ENCODE measurements around the gene UROD.
"Not testable (repeated sequence)": the region's sequence is repeated elsewhere in the genome, so short reads cannot be mapped to it uniquely, and the experiment has no call there.

Gene UROD

GRCh38 chr1:45001011-45001481, 11.0 kb upstream of the UROD start:
- H3K27me3 ChIP-seq (ENCODE audit: low read depth, low read length): no peaks in the 10 kb centered on the region
- H3K4me1 ChIP-seq (ENCODE audit: low read length): peaks cover 6% of the 10 kb centered on the region
- H3K9me3 ChIP-seq (ENCODE audit: insufficient read depth, low read length): no peaks in the 10 kb centered on the region
- H2AFZ ChIP-seq (ENCODE audit: low read depth, low read length): no peak overlapping the region
- H3K36me3 ChIP-seq (replicated peaks; ENCODE audit: low read depth, low read length): no peaks in the 10 kb centered on the region
- H4K20me1 ChIP-seq (ENCODE audit: insufficient read depth, low read length): no peaks in the 10 kb centered on the region
- no peak for TF ChIP-seq EZH2phosphoT487 (IDR thresholded peaks at IDR 0.05; ENCODE audit: low read depth)
- TF ChIP-seq CTCF (IDR thresholded peaks at IDR 0.05; ENCODE audit: low read depth, low read length): no peak
- no peaks in the 10 kb centered on the region for H3K79me2 ChIP-seq (ENCODE audit: low read length)
- no peak overlapping the region for H3K4me2 ChIP-seq (ENCODE audit: low read length)
- H3K4me3 ChIP-seq (ENCODE audit: low read length): no peak overlapping the region
- H3K27ac ChIP-seq (ENCODE audit: low read length): no peak overlapping the region
- H3K9ac ChIP-seq (ENCODE audit: low read length): no peak overlapping the region

DNA sequence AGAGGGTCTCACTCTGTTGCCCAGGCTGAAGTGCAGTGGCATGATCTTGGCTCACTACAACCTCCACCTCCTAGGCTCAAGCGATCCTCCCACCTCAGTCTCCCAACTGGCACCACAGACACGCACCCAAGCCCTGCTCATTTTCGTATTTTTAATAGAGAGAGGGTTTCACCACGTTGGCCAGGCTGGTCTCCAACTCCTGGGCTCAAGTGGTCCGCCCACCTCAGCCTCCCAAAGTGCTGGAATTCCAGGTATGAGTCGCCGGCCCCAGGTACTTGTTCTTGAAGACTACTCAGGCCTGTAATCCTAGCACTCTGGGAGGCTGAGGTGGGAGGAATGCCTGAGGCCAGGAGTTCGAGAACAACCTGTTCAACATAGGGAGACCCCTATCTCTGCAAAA, 10.5 kb upstream of the UROD start:
- H3K4me3 ChIP-seq (ENCODE audit: low read length); H3K27ac ChIP-seq (ENCODE audit: low read length); H4K20me1 ChIP-seq (ENCODE audit: insufficient read depth, low read length); H2AFZ ChIP-seq (ENCODE audit: low read depth, low read length); H3K9me3 ChIP-seq (ENCODE audit: insufficient read depth, low read length); H3K79me2 ChIP-seq (ENCODE audit: low read length); H3K4me1 ChIP-seq (ENCODE audit: low read length); H3K4me2 ChIP-seq (ENCODE audit: low read length); H3K9ac ChIP-seq (ENCODE audit: low read length); H3K36me3 ChIP-seq (replicated peaks; ENCODE audit: low read depth, low read length); H3K27me3 ChIP-seq (ENCODE audit: low read depth, low read length): not testable (repeated sequence)

DNA sequence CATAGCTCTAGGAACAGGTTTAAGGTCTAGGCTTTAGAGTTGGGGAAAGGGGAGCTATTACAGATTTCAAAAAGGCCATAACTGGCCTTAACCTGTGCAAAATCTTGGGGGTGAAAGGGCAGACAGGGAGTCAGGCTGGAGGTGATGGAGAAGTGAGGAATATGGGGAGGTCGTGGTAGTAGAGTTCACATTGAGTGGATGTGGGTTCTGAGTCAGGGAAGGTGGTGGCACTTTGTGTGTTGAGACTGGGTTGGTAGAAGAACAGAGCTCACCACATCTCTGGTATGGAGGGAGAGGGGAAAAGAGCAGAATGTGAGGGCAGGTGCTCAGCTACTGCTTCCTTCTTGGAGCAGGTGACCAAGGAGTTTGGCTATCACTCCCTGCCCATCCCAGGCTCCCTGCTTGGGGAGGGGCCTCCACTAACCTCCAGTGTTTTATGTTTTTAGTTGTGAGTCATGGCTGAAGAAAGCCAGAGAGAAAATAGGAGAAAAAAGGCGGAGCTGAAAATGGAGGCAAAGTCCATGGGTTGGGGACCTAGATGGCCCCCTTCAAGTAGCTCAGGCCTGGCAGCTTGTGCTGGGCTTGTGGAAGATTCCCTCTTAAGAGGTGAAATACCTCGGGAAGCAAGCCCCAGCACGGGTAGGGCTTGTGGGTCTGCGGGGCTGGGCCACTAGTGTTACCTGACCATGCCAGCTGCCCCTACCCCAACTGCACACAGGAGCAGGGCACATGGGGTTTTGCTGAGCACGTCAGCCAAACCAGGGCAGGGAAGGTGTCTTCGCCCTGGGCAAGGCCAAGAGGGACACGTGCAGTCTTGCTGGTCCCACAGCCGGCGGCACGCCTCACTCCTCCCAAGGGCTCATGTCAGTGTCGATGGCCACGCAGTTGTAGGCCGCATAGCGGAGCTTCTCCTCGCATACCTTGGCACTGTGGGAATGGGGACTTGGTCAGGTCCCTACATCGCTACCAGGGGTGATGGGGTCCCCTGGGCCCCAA, 9.1 kb upstream of the UROD start:
- H3K9ac ChIP-seq (ENCODE audit: low read length): no peak overlapping the region
- H3K4me3 ChIP-seq (ENCODE audit: low read length): no peak overlapping the region
- H2AFZ ChIP-seq (ENCODE audit: low read depth, low read length): no peak overlapping the region
- H3K36me3 ChIP-seq (replicated peaks; ENCODE audit: low read depth, low read length): no peaks in the 10 kb centered on the region
- TF ChIP-seq CTCF (IDR thresholded peaks at IDR 0.05; ENCODE audit: low read depth, low read length) (no peak), EZH2phosphoT487 (IDR thresholded peaks at IDR 0.05; ENCODE audit: low read depth) (no peak)
- H3K79me2 ChIP-seq (ENCODE audit: low read length): no peaks in the 10 kb centered on the region
- H4K20me1 ChIP-seq (ENCODE audit: insufficient read depth, low read length): no peaks in the 10 kb centered on the region
- no peaks in the 10 kb centered on the region for H3K9me3 ChIP-seq (ENCODE audit: insufficient read depth, low read length)
- H3K4me2 ChIP-seq (ENCODE audit: low read length): no peak overlapping the region
- H3K4me1 ChIP-seq (ENCODE audit: low read length): peaks cover 6% of the 10 kb centered on the region
- H3K27ac ChIP-seq (ENCODE audit: low read length): no peak overlapping the region
- H3K27me3 ChIP-seq (ENCODE audit: low read depth, low read length): no peaks in the 10 kb centered on the region

- H3K36me3 ChIP-seq (replicated peaks; ENCODE audit: low read depth, low read length): no peaks in the 10 kb centered on the region
Measured at GRCh38 chr1:45003741-45004140, 8.3 kb upstream of the UROD start.

More at GRCh38 chr1:45003741-45004140, 8.3 kb upstream of the UROD start:
- H3K4me3 ChIP-seq (ENCODE audit: low read length): no peak overlapping the region
- no peak overlapping the region for H3K4me2 ChIP-seq (ENCODE audit: low read length)
- TF ChIP-seq CTCF (IDR thresholded peaks at IDR 0.05; ENCODE audit: low read depth, low read length) (no peak), EZH2phosphoT487 (IDR thresholded peaks at IDR 0.05; ENCODE audit: low read depth) (no peak)
- H3K9me3 ChIP-seq (ENCODE audit: insufficient read depth, low read length): no peaks in the 10 kb centered on the region
- no peaks in the 10 kb centered on the region for H4K20me1 ChIP-seq (ENCODE audit: insufficient read depth, low read length)
- no peak overlapping the region for H3K27ac ChIP-seq (ENCODE audit: low read length)
- H3K4me1 ChIP-seq (ENCODE audit: low read length): peaks cover 6% of the 10 kb centered on the region
- H3K79me2 ChIP-seq (ENCODE audit: low read length): no peaks in the 10 kb centered on the region
- no peaks in the 10 kb centered on the region for H3K27me3 ChIP-seq (ENCODE audit: low read depth, low read length)
- H3K9ac ChIP-seq (ENCODE audit: low read length): no peak overlapping the region
- H2AFZ ChIP-seq (ENCODE audit: low read depth, low read length): no peak overlapping the region

Data from OCI-LY3 (cell line).